ENCODE results near the gene ATP9A. TPM values are rescaled to one million over a fixed set of nuclear protein-coding genes. Genes with fewer than 3 reads are reported as not detected.

ATP9A gene
- total and polyA plus RNA-seq, 2 of the 8 experiments (the other 6 are each of a cell fraction or from before 2014, with no cell fraction given): 5.0 to 6.4 TPM

DNA sequence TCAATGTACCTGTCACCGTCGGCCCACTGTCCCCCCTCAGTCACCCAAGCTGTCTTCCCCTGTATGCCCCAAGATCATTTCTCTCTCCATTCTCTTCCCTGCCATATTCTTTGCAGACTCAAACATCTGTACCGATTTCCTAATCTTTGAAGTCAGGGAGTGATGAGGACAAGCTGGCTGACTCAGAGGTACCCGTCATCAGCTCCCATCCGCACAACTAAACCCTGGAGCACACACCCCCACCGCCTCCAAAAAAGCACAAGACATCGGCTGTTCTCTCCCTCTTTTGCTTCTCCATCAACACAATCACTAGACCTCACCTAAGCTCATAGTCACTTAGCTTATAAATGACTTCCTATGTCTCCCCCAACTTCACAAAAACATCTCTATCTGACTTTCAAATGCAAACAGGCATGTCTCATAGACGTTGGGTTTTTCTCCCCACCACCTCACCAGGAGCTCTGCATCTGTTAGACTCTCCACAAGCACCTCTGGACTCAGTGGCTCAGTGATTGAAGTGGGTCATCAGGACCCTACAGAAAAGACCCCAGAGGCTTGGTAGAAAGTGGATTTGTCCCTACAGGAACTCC lies 214.2 kb downstream of the ATP9A start:
- H2AFZ ChIP-seq (ENCODE audit: low read length): no peak overlapping the region
- CTCF ChIA-PET (ENCODE audit: partially characterized antibody): interaction anchor here (0.7 to 1.9 kb wide), 5 partner anchors 10 to 175 kb away, joined by 3 to 7 read pairs (median 3); no protein-coding TSS in a partner anchor

More for the DNA sequence above, 214.2 kb downstream of the ATP9A start:
- Histone ChIP-seq H3K4ac (replicated peaks; ENCODE audit: insufficient read length, low read depth, low read length) (no peak overlapping the region), H3K27ac (ENCODE audit: low read depth, low read length) (no peak overlapping the region), H3K23me2 (ENCODE audit: low read depth, low read length) (no peaks in the 10 kb centered on the region), H3K23ac (ENCODE audit: insufficient read length) (no peak overlapping the region), H2BK120ac (replicated peaks; ENCODE audit: low read depth, low read length) (no peak overlapping the region), H3K4me3 (ENCODE audit: extremely low read depth in 1 of 4, insufficient read depth in 2 of 4, low read depth in 3 of 4, low read length in 4 of 4) (no peak overlapping the region), H3K9ac (replicated peaks in 1 of 4; ENCODE audit: extremely low read depth in 1 of 4, low read depth in 3 of 4, low read length in 3 of 4) (no peak overlapping the region), H3K56ac (replicated peaks; ENCODE audit: insufficient read length, low read depth, low read length) (no peak overlapping the region), H3K9me3 (ENCODE audit: insufficient read depth in 2 of 2, low read depth in 1 of 2, low read length in 1 of 2) (no peaks in the 10 kb centered on the region), H3K14ac (ENCODE audit: insufficient read length) (no peak overlapping the region), H2BK12ac (ENCODE audit: low read depth, low read length) (no peak overlapping the region), H3K4me2 (ENCODE audit: insufficient read depth in 1 of 2, low read depth in 2 of 2, low read length in 2 of 2) (no peak overlapping the region), H3K4me1 (replicated peaks in 1 of 4; ENCODE audit: control insufficient read depth in 3 of 4, insufficient read depth in 4 of 4, low read length in 3 of 4) (no peaks in the 10 kb centered on the region), H2BK20ac (ENCODE audit: low read length) (no peak overlapping the region), H3K79me2 (ENCODE audit: control insufficient read depth in 1 of 2, insufficient read depth in 2 of 2, low read length in 2 of 2) (no peaks in the 10 kb centered on the region), H3K36me3 (ENCODE audit: control insufficient read depth in 2 of 4, insufficient read depth in 4 of 4, low read length in 3 of 4) (no peaks in the 10 kb centered on the region), H4K20me1 (replicated peaks in 1 of 2; ENCODE audit: control insufficient read depth in 1 of 2, insufficient read depth in 2 of 2, low read length in 2 of 2) (no peaks in the 10 kb centered on the region), H2BK5ac (ENCODE audit: low read depth, low read length) (no peak overlapping the region), H3K79me1 (ENCODE audit: low read depth, low read length) (no peaks in the 10 kb centered on the region), H4K8ac (ENCODE audit: extremely low read depth, insufficient read depth, low read length) (no peak overlapping the region), H3K27me3 (replicated peaks in 1 of 4; ENCODE audit: control insufficient read depth in 3 of 4, extremely low read depth in 1 of 4, insufficient read depth in 3 of 4, low read length in 3 of 4) (peaks cover 0 to 6% (median 0%) of the 10 kb centered on the region in 4 experiments; a peak in 2 of 7 replicates), H4K91ac (replicated peaks; ENCODE audit: insufficient read length, low read length) (no peak overlapping the region), H3K18ac (ENCODE audit: extremely low read depth, low read length) (no peak overlapping the region), H2BK15ac (ENCODE audit: low read length) (no peak overlapping the region), H2AK5ac (ENCODE audit: low read depth, low read length) (no peak overlapping the region), H4K5ac (ENCODE audit: insufficient read length, low read depth, low read length) (no peak overlapping the region)
- 80% methylated on average over 8 of the region's 8 CpGs; no CpG with 5 or more reads in 1 of the 2 experiments for WGBS, 2 experiments (ENCODE audit: extremely low coverage in 1 of 2, insufficient coverage in 1 of 2, insufficient read length in 1 of 2, insufficient replicate concordance in 2 of 2, low coverage in 1 of 2, low lambda C conversion rate in 2 of 2, missing lambda C conversion rate in 1 of 2)
- no peak for TF ChIP-seq SP1 (IDR thresholded peaks at IDR 0.05; ENCODE audit: low read depth, low read length)
- FAIRE-seq (no peak), DNase-seq (ENCODE audit: low read depth in 1 of 2, low spot score in 2 of 2) (no peak)
- POLR2A ChIA-PET (ENCODE audit: partially characterized antibody): interaction anchor here (0.9 kb wide), 1 partner anchor 9 kb away, joined by 3 read pairs; no protein-coding TSS in a partner anchor

Data from H1 (cell line).